ENCODE data around the gene NRXN3. TPM values are rescaled to one million over a fixed set of nuclear protein-coding genes. Genes with fewer than 3 reads are reported as not detected.

Gene NRXN3
- total and polyA plus RNA-seq, 2 experiments from 2014 or later, result 5.7 to 7.1 TPM

- TF ChIP-seq EZH2 (IDR thresholded peaks at IDR 0.05; ENCODE audit: borderline replicate concordance), result no peak
- no peak for TF ChIP-seq EZH2phosphoT487 (IDR thresholded peaks at IDR 0.05; ENCODE audit: low read depth, severe bottlenecking, unreplicated experiment)
- no peak for TF ChIP-seq CTCF (IDR thresholded peaks at IDR 0.05; ENCODE audit: poor library complexity)
- DNase-seq (ENCODE audit: low spot score), result no peak
- no peaks in the 10 kb centered on the region for H3K9me2 ChIP-seq (replicated peaks; ENCODE audit: insufficient read depth)
- WGBS (ENCODE audit: low lambda C conversion rate, missing lambda C conversion rate), result 83% methylated on average over 3 of the region's 3 CpGs
- H3K27me3 ChIP-seq, result no peaks in the 10 kb centered on the region
- no peak overlapping the region for H3K4me3 ChIP-seq
- H3K79me2 ChIP-seq, result no peaks in the 10 kb centered on the region
- H3K27ac ChIP-seq, result no peak overlapping the region
- no peak overlapping the region for H3K4me2 ChIP-seq
- H4K20me1 ChIP-seq (ENCODE audit: insufficient read depth, poor library complexity, severe bottlenecking), result no peaks in the 10 kb centered on the region
- H3K36me3 ChIP-seq (replicated peaks; ENCODE audit: insufficient read depth, low read depth), result no peaks in the 10 kb centered on the region
- H2AFZ ChIP-seq, result no peak overlapping the region
- no peaks in the 10 kb centered on the region for H3K9me3 ChIP-seq (ENCODE audit: low read depth)
- no peaks in the 10 kb centered on the region for H3K4me1 ChIP-seq (ENCODE audit: insufficient read depth)
Observed at GRCh38 chr14:78401866-78402265, 231.7 kb downstream of the NRXN3 start.

- no peaks in the 10 kb centered on the region for H3K9me3 ChIP-seq (ENCODE audit: low read depth)
- H3K9me2 ChIP-seq (replicated peaks; ENCODE audit: insufficient read depth), result no peaks in the 10 kb centered on the region
- 51% methylated on average over 8 of the region's 8 CpGs for WGBS (ENCODE audit: low lambda C conversion rate, missing lambda C conversion rate)
- H4K20me1 ChIP-seq (ENCODE audit: insufficient read depth, poor library complexity, severe bottlenecking), result no peaks in the 10 kb centered on the region
- H3K79me2 ChIP-seq, result no peaks in the 10 kb centered on the region
- no peaks in the 10 kb centered on the region for H3K27me3 ChIP-seq
- no peak overlapping the region for H3K4me2 ChIP-seq
- H2AFZ ChIP-seq, result no peak overlapping the region
- no peaks in the 10 kb centered on the region for H3K36me3 ChIP-seq (replicated peaks; ENCODE audit: insufficient read depth, low read depth)
- TF ChIP-seq CTCF (IDR thresholded peaks at IDR 0.05; ENCODE audit: poor library complexity) (no peak), EZH2 (IDR thresholded peaks at IDR 0.05; ENCODE audit: borderline replicate concordance) (no peak), EZH2phosphoT487 (IDR thresholded peaks at IDR 0.05; ENCODE audit: low read depth, severe bottlenecking, unreplicated experiment) (no peak)
- no peak overlapping the region for H3K27ac ChIP-seq
- peak; percentile 21 for DNase-seq (ENCODE audit: low spot score)
- no peak overlapping the region for H3K4me3 ChIP-seq
- H3K4me1 ChIP-seq (ENCODE audit: insufficient read depth), result no peaks in the 10 kb centered on the region
Observed at GRCh38 chr14:78403278-78403815, 233.2 kb downstream of the NRXN3 start.

GRCh38 chr14:78405079-78405856 lies 235.1 kb downstream of the NRXN3 start:
- no peaks in the 10 kb centered on the region for H4K20me1 ChIP-seq (ENCODE audit: insufficient read depth, poor library complexity, severe bottlenecking)
- WGBS (ENCODE audit: low lambda C conversion rate, missing lambda C conversion rate), result 75% methylated on average over 6 of the region's 6 CpGs
- H3K4me2 ChIP-seq, result no peak overlapping the region
- H3K36me3 ChIP-seq (replicated peaks; ENCODE audit: insufficient read depth, low read depth), result no peaks in the 10 kb centered on the region
- no peak overlapping the region for H2AFZ ChIP-seq
- H3K9me2 ChIP-seq (replicated peaks; ENCODE audit: insufficient read depth), result no peaks in the 10 kb centered on the region
- no peak overlapping the region for H3K27ac ChIP-seq
- TF ChIP-seq EZH2phosphoT487 (IDR thresholded peaks at IDR 0.05; ENCODE audit: low read depth, severe bottlenecking, unreplicated experiment) (no peak), CTCF (IDR thresholded peaks at IDR 0.05; ENCODE audit: poor library complexity) (no peak), EZH2 (IDR thresholded peaks at IDR 0.05; ENCODE audit: borderline replicate concordance) (no peak)
- DNase-seq (ENCODE audit: low spot score), result peak; percentile 7
- H3K9me3 ChIP-seq (ENCODE audit: low read depth), result no peaks in the 10 kb centered on the region
- no peaks in the 10 kb centered on the region for H3K27me3 ChIP-seq
- no peak overlapping the region for H3K4me3 ChIP-seq
- H3K4me1 ChIP-seq (ENCODE audit: insufficient read depth), result no peaks in the 10 kb centered on the region
- no peaks in the 10 kb centered on the region for H3K79me2 ChIP-seq
